IMR-90 (cell line): ENCODE results near the gene CALR.

Experiments
- CTCF ChIP-seq: conservative IDR thresholded peaks from 2 replicates; pipeline ENCODE4 v1.5.1; 2012; ENCODE audit warnings: mild to moderate bottlenecking, low read depth, low read length, improper control_type of control experiment
- POLR2A ChIP-seq: IDR thresholded peaks from 2 replicates; pipeline ENCODE4 v1.6.1; 2012; ENCODE audit warnings: mild to moderate bottlenecking, low read depth, low read length

GRCh38 chr19:12954612-12954962 is 16.2 kb downstream of the CALR start:
- no peak for TF ChIP-seq CTCF
- no peak for TF ChIP-seq POLR2A
